SH-SY5Y (cell line): Measurements from ENCODE around the gene TMEM109.

ENCODE experiments used
- GATA2 ChIP-seq: IDR thresholded peaks from 2 replicates; pipeline ENCODE4 v1.6.1; 2011; ENCODE audit warnings: mild to moderate bottlenecking, low read depth, low read length
- GATA3 ChIP-seq: IDR thresholded peaks from 2 replicates; pipeline ENCODE4 v1.6.1; 2011; ENCODE audit warnings: low read depth, mild to moderate bottlenecking, low read length, moderate library complexity

GRCh38 chr11:60927061-60927592 is 13.2 kb downstream of the TMEM109 start:
- TF ChIP-seq GATA3 (no peak), GATA2 (no peak)
